Prostate gland (tissue), 2 donors: Measurements from ENCODE around the gene SEC24C. TPM values are rescaled to one million over a fixed set of nuclear protein-coding genes. Genes with fewer than 3 reads are reported as not detected.

Source experiments
- DNase-seq: peaks from one replicate; pipeline ENCODE4 v3.0.0-alpha.2; 2019; ENCODE audit warnings: low spot score
- H3K27ac ChIP-seq, 2 donors: fragments of 200-600 bp; sonication (generic); 2 replicates each; pipeline ENCODE4 v1.5.1; 2017 to 2019
- H3K27me3 ChIP-seq: fragments of 200-600 bp; sonication (generic); replicated peaks from 2 replicates; pipeline ENCODE4 v1.5.1; 2019; ENCODE audit not compliant: insufficient read depth
- H3K36me3 ChIP-seq, 2 donors: fragments of 200-600 bp; sonication (generic); 1 replicate in 1 of 2; 2 replicates in 1 of 2; pipeline versions ENCODE4 v1.5.1 to v1.8.1; 2017 to 2019
- H3K4me1 ChIP-seq: fragments of 200-600 bp; sonication (generic); replicated peaks from 2 replicates; pipeline ENCODE4 v1.5.1; 2019
- H3K4me3 ChIP-seq, 2 donors: fragments of 200-600 bp; sonication (generic); 2 replicates each; pipeline ENCODE4 v1.5.1; 2017 to 2019
- H3K9me3 ChIP-seq: fragments of 200-600 bp; sonication (generic); 2 replicates; pipeline ENCODE4 v1.5.1; 2017
- CTCF ChIP-seq, 4 experiments: fragments of 200-600 bp in 2 of 4; fragments of 450-650 bp in 2 of 4; sonication (generic) in 2 of 4; IDR thresholded peaks; 1 replicate in 3 of 4; 2 replicates in 1 of 4; pipeline ENCODE4 v1.5.1; 2016 to 2019; ENCODE audit warnings: antibody characterized with exemption in 4 of 4, mild to moderate bottlenecking in 2 of 4, moderate library complexity in 2 of 4
- POLR2A ChIP-seq: fragments of 450-650 bp; IDR thresholded peaks from one replicate; pipeline ENCODE4 v1.6.1; 2016; ENCODE audit warnings: antibody characterized with exemption, mild to moderate bottlenecking
- POLR2AphosphoS5 ChIP-seq: sonication (generic); formaldehyde crosslinking; IDR thresholded peaks from one replicate; pipeline ENCODE4 v1.6.1; 2017; ENCODE audit warnings: antibody characterized with exemption
- WGBS: methylation state at CpG from one replicate; pipeline ENCODE4 v1.1.5; 2018; 5-methylcytosine and 5-hydroxymethylcytosine counted together
- intact Hi-C: fragments of 100-400 bp; cut with DNase I; formaldehyde crosslinking; loops from one replicate; pipeline ENCODE4 v1.14.2; 2022
- total RNA-seq, 2 donors: library from RNA; depleted of rRNA; stranded (reverse); fragments of >200 nt; gene quantifications; one replicate each; pipeline ENCODE4 v1.1.0, GENCODE V29; 2016

Gene SEC24C
- total RNA-seq, 2 donors from 2014 or later, result 80.7 to 87.6 TPM

GRCh38 chr10:73814276-73814895 is 70.2 kb downstream of the SEC24C start:
- Histone ChIP-seq H3K27me3 (no peaks in the 10 kb centered on the region), H3K4me1 (peaks cover 2% of the 10 kb centered on the region), H3K4me3 (no peak overlapping the region), H3K27ac (no peak overlapping the region), H3K9me3 (no peaks in the 10 kb centered on the region), H3K36me3 (no peaks in the 10 kb centered on the region)
- 65% methylated on average over 13 of the region's 13 CpGs for WGBS
- TF ChIP-seq CTCF (IDR thresholded peaks at IDR 0.05), result no peak
- no peak for TF ChIP-seq POLR2A
- TF ChIP-seq POLR2AphosphoS5, result no peak
- intact Hi-C loops, result no loop called here
- DNase-seq, result no peak

GRCh38 chr10:73814896-73815718 is 70.9 kb downstream of the SEC24C start:
- peaks cover 9% of the 10 kb centered on the region for H3K4me1 ChIP-seq
- TF ChIP-seq POLR2AphosphoS5 (no peak), POLR2A (no peak), CTCF (IDR thresholded peaks at IDR 0.05) (no peak)
- DNase-seq, result no peak
- H3K36me3 ChIP-seq, result no peaks in the 10 kb centered on the region
- H3K27me3 ChIP-seq, result no peaks in the 10 kb centered on the region
- no peaks in the 10 kb centered on the region for H3K9me3 ChIP-seq
- no peak overlapping the region for H3K4me3 ChIP-seq
- intact Hi-C loops, result no loop called here
- 80% methylated on average over 22 of the region's 22 CpGs for WGBS
- no peak overlapping the region for H3K27ac ChIP-seq

DNA sequence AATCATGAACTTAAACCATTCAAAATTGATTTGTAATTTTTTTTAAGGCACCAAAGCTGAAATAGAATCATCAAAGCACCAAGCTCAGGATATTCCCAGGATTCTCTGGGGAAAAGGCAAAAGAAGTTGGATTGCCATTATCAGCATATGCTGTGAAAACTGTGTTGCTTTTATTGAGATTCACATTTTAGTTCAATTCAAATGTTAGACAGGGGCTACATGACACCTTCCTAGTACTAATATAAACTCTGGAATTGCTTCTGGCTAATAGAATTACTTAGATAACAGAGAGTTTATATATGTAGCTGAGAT is 71.5 kb downstream of the SEC24C start:
- no peaks in the 10 kb centered on the region for H3K9me3 ChIP-seq
- intact Hi-C loops, result no loop called here

GRCh38 chr10:73816917-73817729 is 73.0 kb downstream of the SEC24C start:
- intact Hi-C loops, result no loop called here
- Histone ChIP-seq H3K4me1 (peaks cover 9% of the 10 kb centered on the region), H3K9me3 (no peaks in the 10 kb centered on the region), H3K36me3 (no peaks in the 10 kb centered on the region), H3K27me3 (no peaks in the 10 kb centered on the region), H3K27ac (peak overlapping the region; percentile 15 to 19), H3K4me3 (no peak overlapping the region)
- DNase-seq, result no peak
- 81% methylated on average over 10 of the region's 10 CpGs for WGBS
- TF ChIP-seq CTCF (IDR thresholded peaks at IDR 0.05), result no peak
- no peak for TF ChIP-seq POLR2A
- TF ChIP-seq POLR2AphosphoS5, result no peak

More for the DNA sequence above, 71.5 kb downstream of the SEC24C start:
- TF ChIP-seq CTCF (IDR thresholded peaks at IDR 0.05), result no peak
- TF ChIP-seq POLR2AphosphoS5, result no peak
- TF ChIP-seq POLR2A, result no peak
- Histone ChIP-seq H3K4me3 (no peak overlapping the region), H3K27ac (no peak overlapping the region), H3K4me1 (peaks cover 9% of the 10 kb centered on the region), H3K27me3 (no peaks in the 10 kb centered on the region), H3K36me3 (no peaks in the 10 kb centered on the region)
- no peak for DNase-seq
